ENCODE data around the gene ZNF526. TPM values are rescaled to one million over a fixed set of nuclear protein-coding genes. Genes with fewer than 3 reads are reported as not detected.

Gene ZNF526
- total and polyA plus RNA-seq, 2 experiments from 2014 or later, result 8.8 to 9.2 TPM

DNA sequence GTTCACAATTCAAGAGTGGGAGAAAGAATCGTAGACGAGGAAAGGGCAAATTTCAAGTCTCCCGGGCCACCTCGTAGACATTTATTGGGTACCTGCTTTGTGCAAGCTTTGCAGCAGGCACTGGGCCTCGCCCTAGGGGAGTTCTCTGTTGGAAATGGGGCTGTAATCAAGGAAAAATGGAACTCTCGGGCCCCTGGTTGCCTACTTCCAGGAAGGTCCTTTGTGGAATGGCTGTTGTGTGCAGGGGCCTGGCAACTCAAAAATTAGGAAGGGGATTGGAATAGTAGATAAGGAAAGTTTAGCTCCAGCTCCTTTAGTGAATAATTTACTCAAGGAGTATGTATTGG lies 612 bp downstream of the ZNF526 start:
- peaks cover under 1% of the 10 kb centered on the region for H3K36me3 ChIP-seq
- H3K9me3 ChIP-seq (ENCODE audit: low read depth), result no peaks in the 10 kb centered on the region
- peaks cover 2% of the 10 kb centered on the region for H3K4me1 ChIP-seq (ENCODE audit: low read depth)
- no peak for DNase-seq (ENCODE audit: low read depth in 1 of 2, low spot score in 1 of 2)
- H3K27me3 ChIP-seq, result no peaks in the 10 kb centered on the region
- peak overlapping the region; percentile 46 for H3K4me3 ChIP-seq
- H3K27ac ChIP-seq, result peak overlapping the region; percentile 81
- TF ChIP-seq CTCF (IDR thresholded peaks at IDR 0.05; ENCODE audit: low read depth, low read length), result no peak

GRCh38 chr19:42224940-42225717 lies 5.0 kb downstream of the ZNF526 start:
- Histone ChIP-seq H3K27ac (no peak overlapping the region), H3K9me3 (ENCODE audit: low read depth) (no peaks in the 10 kb centered on the region), H3K4me1 (ENCODE audit: low read depth) (peaks cover 2% of the 10 kb centered on the region), H3K36me3 (peaks cover 15% of the 10 kb centered on the region), H3K27me3 (no peaks in the 10 kb centered on the region), H3K4me3 (no peak overlapping the region)
- TF ChIP-seq CTCF (IDR thresholded peaks at IDR 0.05; ENCODE audit: low read depth, low read length), result no peak
- no peak for DNase-seq (ENCODE audit: low read depth in 1 of 2, low spot score in 1 of 2)

DNA sequence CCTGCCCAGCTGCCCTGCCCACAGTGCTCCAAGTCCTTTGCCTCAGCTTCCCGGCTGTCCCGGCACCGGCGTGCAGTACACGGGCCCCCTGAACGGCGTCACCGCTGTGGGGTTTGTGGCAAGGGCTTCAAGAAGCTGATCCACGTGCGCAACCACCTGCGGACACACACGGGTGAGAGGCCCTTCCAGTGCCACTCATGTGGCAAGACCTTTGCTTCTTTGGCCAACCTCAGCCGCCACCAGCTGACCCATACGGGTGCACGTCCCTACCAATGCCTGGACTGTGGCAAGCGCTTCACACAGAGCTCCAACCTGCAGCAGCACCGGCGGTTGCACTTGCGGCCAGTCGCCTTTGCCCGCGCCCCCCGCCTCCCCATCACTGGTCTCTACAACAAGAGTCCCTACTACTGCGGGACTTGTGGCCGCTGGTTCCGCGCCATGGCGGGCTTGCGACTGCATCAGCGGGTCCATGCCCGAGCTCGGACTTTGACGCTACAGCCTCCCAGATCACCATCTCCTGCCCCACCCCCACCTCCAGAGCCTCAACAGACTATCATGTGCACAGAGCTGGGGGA lies 5.7 kb downstream of the ZNF526 start:
- no peak overlapping the region for H3K27ac ChIP-seq
- peaks cover 2% of the 10 kb centered on the region for H3K4me1 ChIP-seq (ENCODE audit: low read depth)
- peaks cover 15% of the 10 kb centered on the region for H3K36me3 ChIP-seq
- H3K9me3 ChIP-seq (ENCODE audit: low read depth), result no peaks in the 10 kb centered on the region
- no peaks in the 10 kb centered on the region for H3K27me3 ChIP-seq
- no peak for DNase-seq (ENCODE audit: low read depth in 1 of 2, low spot score in 1 of 2)
- no peak overlapping the region for H3K4me3 ChIP-seq
- no peak for TF ChIP-seq CTCF (IDR thresholded peaks at IDR 0.05; ENCODE audit: low read depth, low read length)

GRCh38 chr19:42226886-42227285 lies 6.8 kb downstream of the ZNF526 start:
- no peak for DNase-seq (ENCODE audit: low read depth in 1 of 2, low spot score in 1 of 2)
- Histone ChIP-seq H3K27ac (no peak overlapping the region), H3K27me3 (no peaks in the 10 kb centered on the region), H3K4me3 (no peak overlapping the region), H3K4me1 (ENCODE audit: low read depth) (no peaks in the 10 kb centered on the region), H3K9me3 (ENCODE audit: low read depth) (no peaks in the 10 kb centered on the region), H3K36me3 (peaks cover 18% of the 10 kb centered on the region)
- no peak for TF ChIP-seq CTCF (IDR thresholded peaks at IDR 0.05; ENCODE audit: low read depth, low read length)

GRCh38 chr19:42228641-42229040 lies 8.5 kb downstream of the ZNF526 start:
- TF ChIP-seq CTCF (IDR thresholded peaks at IDR 0.05; ENCODE audit: low read depth, low read length), result no peak
- H3K4me1 ChIP-seq (ENCODE audit: low read depth), result no peaks in the 10 kb centered on the region
- DNase-seq (ENCODE audit: low read depth in 1 of 2, low spot score in 1 of 2), result no peak
- H3K9me3 ChIP-seq (ENCODE audit: low read depth), result no peaks in the 10 kb centered on the region
- H3K36me3 ChIP-seq, result peaks cover 33% of the 10 kb centered on the region
- H3K27me3 ChIP-seq, result no peaks in the 10 kb centered on the region
- H3K4me3 ChIP-seq, result no peak overlapping the region
- H3K27ac ChIP-seq, result no peak overlapping the region
